Breast epithelium (tissue), 3 donors: ENCODE results near the gene DOK5.

Experiments
- CTCF ChIP-seq, 3 donors: fragments of 450-650 bp; IDR thresholded peaks; one replicate each; pipeline ENCODE4 v1.5.1; 2016 to 2017; ENCODE audit warnings: antibody characterized with exemption in 3 of 3, mild to moderate bottlenecking in 3 of 3, moderate library complexity in 3 of 3
- POLR2A ChIP-seq: fragments of 450-650 bp; IDR thresholded peaks from one replicate; pipeline ENCODE4 v1.6.1; 2016; ENCODE audit warnings: antibody characterized with exemption, mild to moderate bottlenecking, moderate library complexity

GRCh38 chr20:54658525-54658924 is 183.1 kb downstream of the DOK5 start:
- TF ChIP-seq CTCF (IDR thresholded peaks at IDR 0.05) (no peak), POLR2A (no peak)
